OCI-LY3 (cell line): Measurements from ENCODE around the gene ARHGAP5.

Experiments used
- H2AFZ ChIP-seq: fragments of 200-600, 300-600 bp; shearing (Covaris generic); 2 replicates; pipeline ENCODE4 v1.6.0; 2014; ENCODE audit warnings: antibody characterized with exemption, low read depth, low read length
- H3K27ac ChIP-seq: fragments of 200-600, 300-600 bp; sonication (generic); 2 replicates; pipeline ENCODE4 v1.5.1; 2014; ENCODE audit warnings: mild to moderate bottlenecking, low read length, moderate library complexity, mixed read lengths
- H3K27me3 ChIP-seq: fragments of 200-600, 300-600 bp; sonication (generic); 2 replicates; pipeline ENCODE4 v1.6.1; 2014; ENCODE audit warnings: low read depth, low read length, mixed read lengths
- H3K36me3 ChIP-seq: fragments of 200-600, 300-600 bp; sonication (generic); replicated peaks from 2 replicates; pipeline ENCODE3; 2014; ENCODE audit warnings: low read depth, low read length, mixed read lengths
- H3K4me1 ChIP-seq: fragments of 300-600, 200-600 bp; sonication (generic); 2 replicates; pipeline ENCODE4 v1.6.1; 2014; ENCODE audit warnings: low read length, mixed read lengths
- H3K4me2 ChIP-seq: fragments of 200-600, 300-600 bp; sonication (generic); 2 replicates; pipeline ENCODE4 v1.6.1; 2014; ENCODE audit warnings: low read length, mixed read lengths
- H3K4me3 ChIP-seq: fragments of 300-600, 200-600 bp; sonication (generic); 2 replicates; pipeline ENCODE4 v1.5.1; 2014; ENCODE audit warnings: antibody characterized with exemption, mild to moderate bottlenecking, low read length, moderate library complexity
- H3K79me2 ChIP-seq: fragments of 300-600, 200-600 bp; shearing (Covaris generic); 2 replicates; pipeline ENCODE4 v1.6.1; 2014; ENCODE audit warnings: mild to moderate bottlenecking, low read length, mixed read lengths
- H3K9ac ChIP-seq: fragments of 300-600, 200-600 bp; shearing (Covaris generic); 2 replicates; pipeline ENCODE4 v1.6.0; 2014; ENCODE audit warnings: mild to moderate bottlenecking, low read length, moderate library complexity
- H3K9me3 ChIP-seq: fragments of 200-600, 300-600 bp; shearing (Covaris generic); 2 replicates; pipeline ENCODE4 v1.6.1; 2014; ENCODE audit warnings: low read length, mixed read lengths; ENCODE audit not compliant: insufficient read depth
- H4K20me1 ChIP-seq: fragments of 200-600, 300-600 bp; sonication (generic); 2 replicates; pipeline ENCODE4 v1.6.1; 2016; ENCODE audit warnings: low read length, mixed read lengths; ENCODE audit not compliant: insufficient read depth
- EZH2phosphoT487 ChIP-seq: fragments of 200-600 bp; shearing (Covaris generic); IDR thresholded peaks from 2 replicates; pipeline ENCODE4 v1.6.1; 2018; ENCODE audit warnings: antibody characterized with exemption, mixed run types, low read depth
- TF ChIP-seq, protein P1 (sequence below): fragments of 200-600, 300-600 bp; sonication (generic); IDR thresholded peaks from 2 replicates; pipeline ENCODE4 v1.5.1; 2014; ENCODE audit warnings: antibody characterized with exemption, low read length, low read depth

ARHGAP5 gene

DNA sequence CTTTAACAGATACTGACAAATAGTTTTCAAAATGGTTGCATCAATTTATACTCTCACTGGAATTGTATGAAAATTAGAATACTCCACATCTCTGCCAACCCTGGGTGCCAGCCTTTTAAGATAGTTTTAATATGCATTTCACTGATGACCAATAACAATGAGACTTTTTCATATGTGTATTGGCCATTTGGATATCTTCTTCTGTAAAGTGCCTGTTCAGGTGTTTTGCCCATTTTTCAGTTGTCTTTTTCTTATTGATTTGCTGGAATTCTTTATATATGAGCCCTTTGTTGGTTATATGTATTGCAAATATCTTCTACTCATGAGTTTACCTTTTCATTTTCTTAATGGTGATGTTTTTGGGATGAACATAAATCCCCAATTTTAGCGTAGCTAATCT lies 108.0 kb downstream of the ARHGAP5 start:
- TF ChIP-seq, protein P1, sequence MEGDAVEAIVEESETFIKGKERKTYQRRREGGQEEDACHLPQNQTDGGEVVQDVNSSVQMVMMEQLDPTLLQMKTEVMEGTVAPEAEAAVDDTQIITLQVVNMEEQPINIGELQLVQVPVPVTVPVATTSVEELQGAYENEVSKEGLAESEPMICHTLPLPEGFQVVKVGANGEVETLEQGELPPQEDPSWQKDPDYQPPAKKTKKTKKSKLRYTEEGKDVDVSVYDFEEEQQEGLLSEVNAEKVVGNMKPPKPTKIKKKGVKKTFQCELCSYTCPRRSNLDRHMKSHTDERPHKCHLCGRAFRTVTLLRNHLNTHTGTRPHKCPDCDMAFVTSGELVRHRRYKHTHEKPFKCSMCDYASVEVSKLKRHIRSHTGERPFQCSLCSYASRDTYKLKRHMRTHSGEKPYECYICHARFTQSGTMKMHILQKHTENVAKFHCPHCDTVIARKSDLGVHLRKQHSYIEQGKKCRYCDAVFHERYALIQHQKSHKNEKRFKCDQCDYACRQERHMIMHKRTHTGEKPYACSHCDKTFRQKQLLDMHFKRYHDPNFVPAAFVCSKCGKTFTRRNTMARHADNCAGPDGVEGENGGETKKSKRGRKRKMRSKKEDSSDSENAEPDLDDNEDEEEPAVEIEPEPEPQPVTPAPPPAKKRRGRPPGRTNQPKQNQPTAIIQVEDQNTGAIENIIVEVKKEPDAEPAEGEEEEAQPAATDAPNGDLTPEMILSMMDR: no peak
- no peak for TF ChIP-seq EZH2phosphoT487
- Histone ChIP-seq H3K27me3 (peaks cover 12% of the 10 kb centered on the region), H3K4me1 (peaks cover 16% of the 10 kb centered on the region), H3K4me3 (no peak overlapping the region), H3K27ac (no peak overlapping the region), H3K4me2 (no peak overlapping the region), H3K36me3 (no peaks in the 10 kb centered on the region), H4K20me1 (no peaks in the 10 kb centered on the region), H3K9ac (no peak overlapping the region), H2AFZ (no peak overlapping the region), H3K9me3 (peaks cover 14% of the 10 kb centered on the region), H3K79me2 (no peaks in the 10 kb centered on the region)

GRCh38 chr14:32186248-32186647 lies 109.1 kb downstream of the ARHGAP5 start:
- Histone ChIP-seq H3K9ac (no peak overlapping the region), H3K36me3 (no peaks in the 10 kb centered on the region), H3K79me2 (no peaks in the 10 kb centered on the region), H3K27me3 (peaks cover 15% of the 10 kb centered on the region), H3K4me3 (no peak overlapping the region), H3K4me1 (peaks cover 16% of the 10 kb centered on the region), H4K20me1 (no peaks in the 10 kb centered on the region), H3K9me3 (peaks cover 14% of the 10 kb centered on the region), H3K27ac (no peak overlapping the region), H2AFZ (no peak overlapping the region), H3K4me2 (peak overlapping the region; percentile 17; the same call in 1 of the 2 replicates)
- TF ChIP-seq EZH2phosphoT487: no peak
- TF ChIP-seq, protein P1: no peak

- Histone ChIP-seq H4K20me1 (no peaks in the 10 kb centered on the region), H3K79me2 (no peaks in the 10 kb centered on the region), H3K27ac (no peak overlapping the region), H3K36me3 (no peaks in the 10 kb centered on the region), H3K4me1 (peaks cover 16% of the 10 kb centered on the region), H3K9ac (no peak overlapping the region), H3K4me2 (peak overlapping the region; percentile 11; the same call in 1 of the 2 replicates), H2AFZ (no peak overlapping the region), H3K27me3 (peaks cover 34% of the 10 kb centered on the region), H3K9me3 (peaks cover 8% of the 10 kb centered on the region), H3K4me3 (no peak overlapping the region)
- TF ChIP-seq, protein P1: no peak
- no peak for TF ChIP-seq EZH2phosphoT487
Observed at GRCh38 chr14:32189811-32190210, 112.7 kb downstream of the ARHGAP5 start.

- Histone ChIP-seq H2AFZ (no peak overlapping the region), H3K36me3 (no peaks in the 10 kb centered on the region), H3K27ac (no peak overlapping the region), H3K4me1 (peaks cover 16% of the 10 kb centered on the region), H3K9me3 (no peaks in the 10 kb centered on the region), H4K20me1 (no peaks in the 10 kb centered on the region), H3K9ac (no peak overlapping the region), H3K4me3 (no peak overlapping the region), H3K79me2 (no peaks in the 10 kb centered on the region), H3K27me3 (peaks cover 35% of the 10 kb centered on the region), H3K4me2 (no peak overlapping the region)
- TF ChIP-seq, protein P1: no peak
- no peak for TF ChIP-seq EZH2phosphoT487
Observed at GRCh38 chr14:32190673-32191072, 113.6 kb downstream of the ARHGAP5 start.
